ENCODE data around the gene CALN1.

The CALN1 gene

DNA sequence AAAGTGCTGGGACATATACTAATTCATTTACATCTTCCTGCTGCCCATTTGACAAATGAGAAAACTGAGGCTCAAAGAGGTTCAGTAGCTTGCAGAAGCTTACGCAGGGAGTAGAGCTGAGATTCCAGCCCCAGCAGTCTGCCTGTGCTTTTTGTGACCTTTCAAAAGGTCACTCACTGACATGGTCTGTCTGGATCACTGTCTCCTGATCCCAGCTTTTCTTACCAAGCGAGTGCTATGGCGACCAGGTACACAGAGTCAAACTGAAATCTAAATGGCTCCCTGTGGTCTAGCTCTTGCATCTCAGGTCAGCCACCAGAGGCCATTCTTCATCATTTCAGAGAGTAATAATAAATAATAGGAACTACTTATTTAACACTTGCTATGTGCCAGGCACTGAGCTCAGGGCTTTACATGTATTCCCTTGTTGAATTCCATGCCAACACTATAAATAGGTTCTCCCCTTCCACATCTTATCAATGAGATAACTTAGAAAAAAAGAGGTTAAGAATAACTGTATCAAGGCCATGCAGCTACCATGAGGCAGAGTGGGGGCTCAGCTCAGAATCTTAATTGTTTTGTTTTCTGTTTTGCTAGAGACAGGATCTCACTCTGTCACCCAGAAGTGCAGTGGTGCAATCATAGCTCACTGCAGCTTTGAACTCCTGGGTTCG, 381.0 kb downstream of the CALN1 start:
- no peak for DNase-seq

- no peak for DNase-seq
These were observed 383.9 kb downstream of the CALN1 start for GRCh38 chr7:72028267-72028666.

GRCh38 chr7:72025381-72025960, 386.7 kb downstream of the CALN1 start:
- DNase-seq, result no peak

- no peak for DNase-seq
These were observed 388.2 kb downstream of the CALN1 start for GRCh38 chr7:72023926-72024325.

DNA sequence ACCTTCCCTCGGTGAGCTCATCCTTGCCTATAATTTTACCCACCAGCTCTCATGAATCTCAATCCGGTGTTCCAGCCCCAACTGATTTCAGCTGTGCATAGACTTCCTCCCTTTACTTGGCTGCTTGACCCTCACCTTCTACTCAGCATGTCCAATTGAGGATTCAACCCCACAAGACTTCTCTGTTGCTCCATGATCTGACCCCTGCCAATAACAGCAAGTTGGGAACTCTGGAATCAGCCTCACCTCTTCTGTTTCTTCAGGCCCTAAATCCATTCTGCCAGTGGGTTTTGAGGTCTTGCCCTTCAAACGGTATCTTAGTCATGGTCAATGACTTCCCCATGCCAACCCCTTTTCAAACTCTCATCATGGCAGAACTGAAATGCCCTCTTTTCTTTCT, 390.4 kb downstream of the CALN1 start:
- DNase-seq, result no peak

- no peak for DNase-seq
These were observed 391.8 kb downstream of the CALN1 start for GRCh38 chr7:72020311-72020710.

GRCh38 chr7:72019436-72019835, 392.7 kb downstream of the CALN1 start:
- DNase-seq, result no peak

GRCh38 chr7:72017756-72018155, 394.4 kb downstream of the CALN1 start:
- no peak for DNase-seq

- DNase-seq, result no peak
These were observed 395.6 kb downstream of the CALN1 start for GRCh38 chr7:72016574-72016973.

GRCh38 chr7:72015136-72015535, 397.0 kb downstream of the CALN1 start:
- DNase-seq, result no peak

DNA sequence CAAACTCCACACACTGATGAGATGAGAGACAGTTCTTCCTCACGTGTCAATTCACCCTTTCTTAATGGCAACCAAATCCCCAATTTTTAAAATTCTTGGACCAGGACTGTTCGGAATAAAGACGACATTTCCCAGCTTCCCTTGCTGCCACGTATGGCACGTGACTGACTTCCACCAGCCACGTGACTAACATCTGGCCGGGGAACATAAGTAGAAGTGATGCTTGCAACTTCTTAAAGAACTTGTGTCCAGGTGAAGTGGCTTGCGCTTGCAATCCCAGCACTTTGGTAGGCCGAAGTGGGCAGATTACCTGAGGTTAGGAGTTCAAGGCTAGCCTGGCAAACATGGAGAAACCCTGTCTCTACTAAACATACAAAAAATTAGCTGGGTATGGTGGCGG, 405.1 kb downstream of the CALN1 start:
- DNase-seq, result no peak

- no peak for DNase-seq
These were observed 408.9 kb downstream of the CALN1 start for GRCh38 chr7:72003236-72003635.

DNA sequence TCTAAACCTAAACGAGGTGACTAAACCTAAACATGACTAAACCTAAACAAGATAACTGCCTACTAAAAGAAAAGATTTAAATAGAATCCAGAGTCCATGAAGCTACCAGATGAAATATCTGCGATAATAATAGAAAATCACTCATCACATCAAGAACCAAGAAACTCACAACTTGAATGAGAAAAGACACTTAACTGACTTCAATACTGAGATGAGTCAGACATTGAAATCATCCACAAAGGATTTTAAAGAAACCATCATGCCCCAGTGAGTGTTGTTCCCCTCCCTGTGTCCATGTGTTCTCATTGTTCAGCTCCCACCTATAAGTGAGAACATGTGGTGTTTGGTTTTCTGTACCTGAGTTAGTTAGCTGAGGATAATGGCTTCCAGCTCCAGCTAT, 416.0 kb downstream of the CALN1 start:
- DNase-seq, result no peak

- DNase-seq, result peak; percentile 44 to 54
These were observed 417.0 kb downstream of the CALN1 start for GRCh38 chr7:71995111-71995510.

DNA sequence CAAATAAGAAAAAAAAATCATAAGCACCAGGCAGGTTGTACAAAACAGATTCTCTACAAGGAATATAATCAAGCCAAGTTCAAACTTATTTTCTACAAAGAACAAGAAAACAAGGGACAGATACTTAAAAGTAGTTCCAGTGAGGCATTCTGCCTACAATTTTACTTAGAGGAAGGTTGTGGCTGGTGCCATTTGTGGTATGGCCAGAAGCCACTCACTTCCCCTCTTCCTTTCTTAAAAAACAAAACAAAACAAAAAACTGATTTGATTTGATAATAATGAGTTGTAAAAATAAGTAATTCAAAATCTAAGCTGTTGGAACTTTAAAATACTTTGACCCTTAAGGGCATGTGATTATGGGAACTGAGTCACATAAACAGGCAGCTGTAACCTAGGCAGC, 420.6 kb downstream of the CALN1 start:
- DNase-seq, result no peak

GRCh38 chr7:71990138-71990462, 422.0 kb downstream of the CALN1 start:
- no peak for DNase-seq

- no peak for DNase-seq
These were observed 423.9 kb downstream of the CALN1 start for GRCh38 chr7:71988201-71988600.

GRCh38 chr7:71987200-71987767, 424.9 kb downstream of the CALN1 start:
- no peak for DNase-seq

DNA sequence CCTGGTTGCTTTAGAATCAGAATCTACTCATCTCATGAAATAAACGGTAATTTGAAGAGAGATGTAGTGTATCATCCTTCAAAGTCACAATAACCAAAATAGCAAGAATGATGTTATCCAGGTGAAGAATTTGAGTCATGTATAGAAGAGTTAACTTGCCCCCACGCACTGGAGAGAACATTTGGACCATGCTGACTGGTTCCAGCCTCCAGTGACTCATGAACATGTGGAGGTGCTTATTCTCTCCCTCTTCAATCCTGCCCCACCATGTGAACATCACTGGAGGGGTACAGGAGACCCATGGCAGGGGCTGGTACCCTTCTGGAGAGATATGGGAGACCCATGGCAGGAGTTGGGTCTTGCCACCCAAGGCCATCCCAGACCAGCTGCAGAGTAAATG, 427.8 kb downstream of the CALN1 start:
- DNase-seq, result no peak

- no peak for DNase-seq
These were observed 429.3 kb downstream of the CALN1 start for GRCh38 chr7:71982851-71983250.

DNA sequence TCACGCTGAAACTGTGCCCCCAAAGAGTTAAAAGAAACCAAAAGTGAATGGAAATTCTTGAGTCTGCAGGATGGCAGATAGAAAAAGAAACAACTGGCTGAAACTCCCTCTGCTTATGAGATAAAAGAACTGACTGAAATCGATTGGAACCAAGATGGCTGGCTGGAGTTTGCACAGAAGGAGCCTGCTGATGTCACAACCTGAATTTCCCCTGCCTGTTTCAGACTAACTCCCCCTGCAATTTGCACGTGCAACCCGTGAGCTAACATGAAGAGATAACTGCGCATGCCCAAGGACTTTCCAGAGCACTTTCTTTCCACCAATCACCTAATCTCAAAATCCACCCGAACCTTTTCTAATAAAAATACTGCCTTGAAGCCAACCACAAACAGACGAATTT, 435.5 kb downstream of the CALN1 start:
- no peak for DNase-seq

GRCh38 chr7:71974611-71975010, 437.5 kb downstream of the CALN1 start:
- no peak for DNase-seq

GRCh38 chr7:71972534-71972933, 439.6 kb downstream of the CALN1 start:
- no peak for DNase-seq

- DNase-seq, result no peak
These were observed 441.4 kb downstream of the CALN1 start for GRCh38 chr7:71970725-71971124.

- DNase-seq, result no peak
These were observed 449.5 kb downstream of the CALN1 start for GRCh38 chr7:71962636-71963035.

All from NCI-H2081 (cell line).